WTC11 (cell line): ENCODE measurements around the gene GPR139. TPM values are rescaled to one million over a fixed set of nuclear protein-coding genes. Genes with fewer than 3 reads are reported as not detected.

Experiments used
- ATAC-seq: fragments of 200-7000 bp; cut with Tn5 transposase; 2 replicates; pipeline ENCODE4 v1.10.0; 2021; ENCODE audit warnings: mild to moderate bottlenecking, moderate library complexity
- CTCF ChIA-PET: fragments of 300-600 bp; sonication (Branson Sonifier 250); formaldehyde crosslinking; loops from one replicate; lab custom pipeline; 2021; ENCODE audit warnings: antibody characterized with exemption; lab: Charles Lee
- POLR2A ChIA-PET: fragments of 350-600 bp; sonication (Branson Sonifier 250); formaldehyde crosslinking; loops from one replicate; lab custom pipeline; 2021; ENCODE audit warnings: antibody characterized with exemption; lab: Charles Lee
- DNase-seq: peaks from one replicate; pipeline ENCODE4 v3.0.0; 2021; ENCODE audit warnings: low spot score
- H3K27ac Mint-ChIP-seq: 2 replicates; pipeline ENCODE4 v1.8.0; 2021; ENCODE audit warnings: mixed read lengths
- H3K27me3 Mint-ChIP-seq: 2 replicates; pipeline ENCODE4 v1.8.0; 2021; ENCODE audit warnings: low read depth, mild to moderate bottlenecking, moderate library complexity, mixed read lengths
- H3K36me3 Mint-ChIP-seq: 2 replicates; pipeline ENCODE4 v1.8.0; 2021; ENCODE audit warnings: mixed read lengths
- H3K4me1 Mint-ChIP-seq: 2 replicates; pipeline ENCODE4 v1.8.0; 2022; ENCODE audit warnings: mixed read lengths
- H3K4me3 Mint-ChIP-seq: 2 replicates; pipeline ENCODE4 v1.8.0; 2021; ENCODE audit warnings: mild to moderate bottlenecking, moderate library complexity, mixed read lengths
- H3K9me3 Mint-ChIP-seq: 2 replicates; pipeline ENCODE4 v1.8.0; 2021; ENCODE audit warnings: mixed read lengths
- ARID4B ChIP-seq: sonication (generic); formaldehyde crosslinking; IDR thresholded peaks from 2 replicates; pipeline ENCODE4 v1.8.0; 2023; ENCODE audit warnings: missing genetic modification reagents, mild to moderate bottlenecking, borderline replicate concordance
- ATF3 ChIP-seq: sonication (generic); formaldehyde crosslinking; conservative IDR thresholded peaks from 2 replicates; pipeline ENCODE4 v1.8.1; 2022; ENCODE audit warnings: mild to moderate bottlenecking, missing genetic modification reagents
- CTCF ChIP-seq: fragments of 200-600 bp; IDR thresholded peaks from 2 replicates; pipeline ENCODE4 v1.8.0; 2022; ENCODE audit warnings: antibody characterized with exemption
- FOXP1 ChIP-seq: sonication (generic); formaldehyde crosslinking; IDR thresholded peaks from 2 replicates; pipeline ENCODE4 v1.8.0; 2022; ENCODE audit warnings: missing genetic modification reagents, mild to moderate bottlenecking, moderate library complexity, borderline replicate concordance
- HMGA2 ChIP-seq: fragments of 250-450 bp; sonication (Bioruptor Pico); IDR thresholded peaks from 2 replicates; pipeline ENCODE4 v1.4.0; 2021; ENCODE audit warnings: mild to moderate bottlenecking, moderate library complexity
- IRF2 ChIP-seq: sonication (generic); formaldehyde crosslinking; IDR thresholded peaks from 2 replicates; pipeline ENCODE4 v1.8.0; 2022; ENCODE audit warnings: low read depth, missing genetic modification reagents, borderline replicate concordance
- MXD4 ChIP-seq: fragments of 250-450 bp; sonication (Bioruptor Pico); IDR thresholded peaks from 2 replicates; pipeline ENCODE4 v1.8.0; 2021; ENCODE audit warnings: mild to moderate bottlenecking, moderate library complexity, borderline replicate concordance
- NFE2L1 ChIP-seq: sonication (generic); formaldehyde crosslinking; IDR thresholded peaks from 2 replicates; pipeline ENCODE4 v1.8.1; 2023; ENCODE audit warnings: missing genetic modification reagents
- NR2C2 ChIP-seq: sonication (generic); formaldehyde crosslinking; IDR thresholded peaks from 2 replicates; pipeline ENCODE4 v1.8.0; 2022; ENCODE audit warnings: mild to moderate bottlenecking, missing genetic modification reagents
- OVOL2 ChIP-seq: fragments of 250-450 bp; sonication (Bioruptor Pico); IDR thresholded peaks from 2 replicates; pipeline ENCODE4 v1.9.0; 2021; ENCODE audit warnings: mild to moderate bottlenecking, borderline replicate concordance
- PRDM15 ChIP-seq: sonication (generic); formaldehyde crosslinking; IDR thresholded peaks from 2 replicates; pipeline ENCODE4 v1.8.0; 2022; ENCODE audit warnings: missing genetic modification reagents
- RELA ChIP-seq: sonication (generic); formaldehyde crosslinking; IDR thresholded peaks from 2 replicates; pipeline ENCODE4 v1.8.1; 2022; ENCODE audit warnings: missing genetic modification reagents, mild to moderate bottlenecking, borderline replicate concordance
- RORB ChIP-seq: fragments of 250-450 bp; sonication (Bioruptor Pico); IDR thresholded peaks from 2 replicates; pipeline ENCODE4 v1.9.0; 2021; ENCODE audit warnings: mild to moderate bottlenecking
- TEAD1 ChIP-seq: sonication (generic); formaldehyde crosslinking; IDR thresholded peaks from 2 replicates; pipeline ENCODE4 v1.8.0; 2022; ENCODE audit warnings: mild to moderate bottlenecking, missing genetic modification reagents
- TP53 ChIP-seq: sonication (generic); formaldehyde crosslinking; IDR thresholded peaks from 2 replicates; pipeline ENCODE4 v1.8.1; 2023; ENCODE audit warnings: mild to moderate bottlenecking, missing genetic modification reagents
- ZMAT4 ChIP-seq: fragments of 250-450 bp; sonication (Bioruptor Pico); IDR thresholded peaks from 2 replicates; pipeline ENCODE4 v1.9.0; 2021; ENCODE audit warnings: mild to moderate bottlenecking
- ZNF232 ChIP-seq: sonication (generic); formaldehyde crosslinking; IDR thresholded peaks from 2 replicates; pipeline ENCODE4 v1.8.0; 2022; ENCODE audit warnings: mild to moderate bottlenecking, missing genetic modification reagents
- total RNA-seq: library from RNA; stranded (reverse); gene quantifications from 3 replicates; pipeline ENCODE4 v1.2.3, GENCODE V29; 2021

Gene GPR139
- total RNA-seq, 1 experiment from 2014 or later = 0.48 TPM

GRCh38 chr16:20042848-20043247, 30.8 kb downstream of the GPR139 start:
- ATAC-seq (no peak), DNase-seq (no peak)
- 0 out of 2 replicates have a peak, but pooled peaks cover 6% of the 10 kb centered on the region for H3K9me3 Mint-ChIP-seq
- ChIA-PET POLR2A (no interaction called here), CTCF (interaction anchor here (0.6 to 3.1 kb wide), 4 partner anchors 11 to 258 kb away, joined by 3 to 19 read pairs (median 6); no protein-coding TSS in a partner anchor)
- H3K36me3 Mint-ChIP-seq = no peaks in the 10 kb centered on the region
- peaks cover 26% of the 10 kb centered on the region for H3K4me1 Mint-ChIP-seq
- H3K27ac Mint-ChIP-seq = no peak overlapping the region
- H3K27me3 Mint-ChIP-seq = no peaks in the 10 kb centered on the region
- no peak overlapping the region for H3K4me3 Mint-ChIP-seq
- TF ChIP-seq ZMAT4 (CRISPR knock-in tag) (no peak), NR2C2 (CRISPR knock-in tag) (no peak), TEAD1 (CRISPR knock-in tag) (no peak), HMGA2 (CRISPR knock-in tag) (no peak)

- ATAC-seq = no peak; the same call in 1 of the 2 replicates
- DNase-seq = no peak
- no peaks in the 10 kb centered on the region; the same call in 1 of the 2 replicates for H3K27me3 Mint-ChIP-seq
- no peak overlapping the region for H3K27ac Mint-ChIP-seq
- TF ChIP-seq CTCF (no peak), IRF2 (CRISPR knock-in tag) (no peak), TP53 (CRISPR knock-in tag) (no peak), MXD4 (CRISPR knock-in tag) (no peak), RORB (CRISPR knock-in tag) (no peak)
- ChIA-PET CTCF (interaction anchor here (0.6 to 3.1 kb wide), 5 partner anchors 10 to 258 kb away, joined by 3 to 19 read pairs (median 3); no protein-coding TSS in a partner anchor), POLR2A (no interaction called here)
- 0 out of 2 replicates have a peak, but pooled peaks cover 6% of the 10 kb centered on the region for H3K9me3 Mint-ChIP-seq
- no peak overlapping the region for H3K4me3 Mint-ChIP-seq
- H3K4me1 Mint-ChIP-seq = peaks cover 26% of the 10 kb centered on the region
- H3K36me3 Mint-ChIP-seq = no peaks in the 10 kb centered on the region
Observed at GRCh38 chr16:20041924-20042596, 31.6 kb downstream of the GPR139 start.

GRCh38 chr16:20040011-20040410, 33.7 kb downstream of the GPR139 start:
- Mint-ChIP-seq H3K27me3 (no peaks in the 10 kb centered on the region; the same call in 1 of the 2 replicates), H3K4me3 (no peak overlapping the region), H3K27ac (no peak overlapping the region), H3K9me3 (0 out of 2 replicates have a peak, but pooled peaks cover 6% of the 10 kb centered on the region), H3K36me3 (no peaks in the 10 kb centered on the region), H3K4me1 (peaks cover 26% of the 10 kb centered on the region)
- ATAC-seq (no peak), DNase-seq (no peak)
- ChIA-PET CTCF (interaction anchor here (1.2 to 3.1 kb wide), 4 partner anchors 35 to 260 kb away, joined by 5 to 19 read pairs (median 7); no protein-coding TSS in a partner anchor), POLR2A (no interaction called here)
- TF ChIP-seq ATF3 (CRISPR knock-in tag) (no peak), NFE2L1 (no peak), FOXP1 (CRISPR knock-in tag) (no peak), OVOL2 (CRISPR knock-in tag) (no peak), ARID4B (CRISPR knock-in tag) (no peak), CTCF (no peak), RELA (CRISPR knock-in tag) (no peak), TEAD1 (CRISPR knock-in tag) (no peak), ZNF232 (CRISPR knock-in tag) (no peak), PRDM15 (no peak)
